B cell (primary cell): ENCODE measurements around the gene RTL1. TPM values are rescaled to one million over a fixed set of nuclear protein-coding genes. Genes with fewer than 3 reads are reported as not detected.

ENCODE experiments used
- ATAC-seq: fragments of 200-7000 bp; cut with Tn5 transposase; one replicate; pipeline ENCODE4 v1.10.0; 2021; ENCODE audit warnings: low read depth, mild to moderate bottlenecking, moderate number of reproducible peaks, moderate library complexity
- CTCF ChIA-PET: fragments of 350-600 bp; sonication (Branson Sonifier 250); formaldehyde crosslinking; loops from one replicate; lab custom pipeline; 2021; ENCODE audit warnings: antibody characterized with exemption, inconsistent platforms; lab: Charles Lee
- POLR2A ChIA-PET: fragments of 350-600 bp; sonication (Branson Sonifier 250); formaldehyde crosslinking; loops from one replicate; lab custom pipeline; 2021; ENCODE audit warnings: antibody characterized with exemption; lab: Charles Lee
- DNase-seq: peaks from one replicate; pipeline ENCODE4 v3.0.0; 2013
- H2AFZ ChIP-seq: 2 replicates; pipeline ENCODE4 v1.6.1; 2012; ENCODE audit warnings: mild to moderate bottlenecking, low read depth, low read length; ENCODE audit not compliant: insufficient read depth, poor library complexity, severe bottlenecking
- H3K27ac ChIP-seq, 2 donors: 1 replicate in 1 of 2; 2 replicates in 1 of 2; pipeline ENCODE4 v1.5.1; 2012 to 2013; ENCODE audit warnings: low read length in 2 of 2, mild to moderate bottlenecking in 2 of 2, moderate library complexity in 1 of 2
- H3K27me3 ChIP-seq, 4 experiments: fragments of 200-600 bp in 1 of 4; sonication (generic) in 1 of 4; replicated peaks in 1 of 4; 1 replicate in 2 of 4; 2 replicates in 2 of 4; pipeline versions ENCODE4 v1.6.1 to v1.7.0; 2013 to 2016; ENCODE audit warnings: low read length in 3 of 4, mild to moderate bottlenecking in 2 of 4, mixed read lengths in 1 of 4, moderate library complexity in 1 of 4; ENCODE audit not compliant: insufficient read depth in 4 of 4, control insufficient read depth in 3 of 4; ENCODE audit errors: control extremely low read depth in 1 of 4
- H3K36me3 ChIP-seq, 2 experiments: replicated peaks in 1 of 2; 1 replicate in 1 of 2; 2 replicates in 1 of 2; pipeline versions ENCODE4 v1.6.1 to v1.7.1; 2013; ENCODE audit warnings: low read length in 1 of 2; ENCODE audit not compliant: insufficient read depth in 2 of 2, control insufficient read depth in 1 of 2; ENCODE audit errors: control extremely low read depth in 1 of 2, extremely low read depth in 1 of 2
- H3K4me1 ChIP-seq, 2 donors: fragments of 200-600 bp in 1 of 2; sonication (generic) in 1 of 2; 1 replicate in 1 of 2; 2 replicates in 1 of 2; pipeline versions ENCODE4 v1.5.1 to v1.6.1; 2013 to 2017; ENCODE audit warnings: low read length in 2 of 2; ENCODE audit not compliant: control insufficient read depth in 2 of 2, insufficient read depth in 2 of 2
- H3K4me2 ChIP-seq: replicated peaks from 2 replicates; pipeline ENCODE3; 2012; ENCODE audit warnings: mild to moderate bottlenecking, low read depth, low read length; ENCODE audit not compliant: poor library complexity, severe bottlenecking
- H3K4me3 ChIP-seq, 5 experiments: fragments of 200-600 bp in 1 of 5; sonication (generic) in 1 of 5; 1 replicate in 3 of 5; 2 replicates in 2 of 5; pipeline versions ENCODE4 v1.5.1 to v1.7.0; 2011 to 2016; ENCODE audit warnings: low read length in 4 of 5, mild to moderate bottlenecking in 4 of 5, low read depth in 2 of 5, control low read depth in 1 of 5, moderate library complexity in 1 of 5; ENCODE audit not compliant: insufficient read depth in 1 of 5; ENCODE audit errors: control extremely low read depth in 1 of 5, extremely low read depth in 1 of 5
- H3K79me2 ChIP-seq: fragments of 200-600 bp; sonication (generic); one replicate; pipeline ENCODE4 v1.6.0; 2016; ENCODE audit warnings: low read length; ENCODE audit not compliant: control insufficient read depth, insufficient read depth
- H3K9ac ChIP-seq: fragments of 200-600 bp; sonication (generic); 2 replicates; pipeline ENCODE4 v1.6.1; 2017; ENCODE audit warnings: mild to moderate bottlenecking, low read length, moderate library complexity
- H3K9me3 ChIP-seq, 3 donors: one replicate each; pipeline versions ENCODE4 v1.6.1 to v1.7.1; 2013; ENCODE audit warnings: low read length in 2 of 3; ENCODE audit not compliant: control insufficient read depth in 2 of 3, insufficient read depth in 1 of 3; ENCODE audit errors: control extremely low read depth in 1 of 3
- H4K20me1 ChIP-seq: 2 replicates; pipeline ENCODE4 v1.6.0; 2012; ENCODE audit warnings: mild to moderate bottlenecking, low read length; ENCODE audit not compliant: insufficient read depth, control insufficient read depth, poor library complexity, severe bottlenecking
- H3K27ac Mint-ChIP-seq: one replicate; pipeline ENCODE4 v1.8.0; 2021; ENCODE audit warnings: mixed read lengths
- H3K27me3 Mint-ChIP-seq: one replicate; pipeline ENCODE4 v1.8.0; 2021; ENCODE audit warnings: mixed read lengths
- H3K4me1 Mint-ChIP-seq: one replicate; pipeline ENCODE4 v1.8.0; 2021; ENCODE audit warnings: mixed read lengths
- H3K4me3 Mint-ChIP-seq: one replicate; pipeline ENCODE4 v1.8.0; 2021; ENCODE audit warnings: mixed read lengths
- H3K9me3 Mint-ChIP-seq: one replicate; pipeline ENCODE4 v1.8.0; 2022; ENCODE audit warnings: mixed read lengths; ENCODE audit not compliant: insufficient read depth
- EZH2 ChIP-seq: IDR thresholded peaks from 2 replicates; pipeline ENCODE4 v1.6.1; 2012; ENCODE audit warnings: borderline replicate concordance, low read depth, mild to moderate bottlenecking, moderate library complexity, low read length; ENCODE audit not compliant: insufficient read depth, poor library complexity, severe bottlenecking
- WGBS: methylation state at CpG from one replicate; pipeline ENCODE4 v1.1.5; 2013; ENCODE audit warnings: missing lambda C conversion rate; ENCODE audit not compliant: insufficient coverage; 5-methylcytosine and 5-hydroxymethylcytosine counted together
- intact Hi-C: fragments of 100-400 bp; cut with micrococcal nuclease; formaldehyde crosslinking; loops from one replicate; pipeline ENCODE4 v1.10.0; 2022
- polyA plus RNA-seq: library from polyadenylated mRNA; depleted of rRNA; stranded (reverse); fragments of >200 nt; gene quantifications from 2 replicates; pipeline ENCODE4 v1.2.3, GENCODE V29; 2012
- total RNA-seq, 2 donors: library from RNA; stranded (reverse); fragments of 120-200 nt in 1 of 2; gene quantifications; 1 replicate in 1 of 2; 2 replicates in 1 of 2; pipeline versions ENCODE4 v1.2.3 to v1.2.4, GENCODE V29; 2013 to 2022
- TF ChIP-seq, protein P1 (sequence below): fragments of 200-600 bp; IDR thresholded peaks from one replicate; pipeline ENCODE4 v1.8.0; 2022; ENCODE audit warnings: antibody characterized with exemption, mild to moderate bottlenecking

Gene RTL1
- total and polyA plus RNA-seq, 2 donors (not counting 1 experiment from before 2014, with no cell fraction given): not detected

DNA sequence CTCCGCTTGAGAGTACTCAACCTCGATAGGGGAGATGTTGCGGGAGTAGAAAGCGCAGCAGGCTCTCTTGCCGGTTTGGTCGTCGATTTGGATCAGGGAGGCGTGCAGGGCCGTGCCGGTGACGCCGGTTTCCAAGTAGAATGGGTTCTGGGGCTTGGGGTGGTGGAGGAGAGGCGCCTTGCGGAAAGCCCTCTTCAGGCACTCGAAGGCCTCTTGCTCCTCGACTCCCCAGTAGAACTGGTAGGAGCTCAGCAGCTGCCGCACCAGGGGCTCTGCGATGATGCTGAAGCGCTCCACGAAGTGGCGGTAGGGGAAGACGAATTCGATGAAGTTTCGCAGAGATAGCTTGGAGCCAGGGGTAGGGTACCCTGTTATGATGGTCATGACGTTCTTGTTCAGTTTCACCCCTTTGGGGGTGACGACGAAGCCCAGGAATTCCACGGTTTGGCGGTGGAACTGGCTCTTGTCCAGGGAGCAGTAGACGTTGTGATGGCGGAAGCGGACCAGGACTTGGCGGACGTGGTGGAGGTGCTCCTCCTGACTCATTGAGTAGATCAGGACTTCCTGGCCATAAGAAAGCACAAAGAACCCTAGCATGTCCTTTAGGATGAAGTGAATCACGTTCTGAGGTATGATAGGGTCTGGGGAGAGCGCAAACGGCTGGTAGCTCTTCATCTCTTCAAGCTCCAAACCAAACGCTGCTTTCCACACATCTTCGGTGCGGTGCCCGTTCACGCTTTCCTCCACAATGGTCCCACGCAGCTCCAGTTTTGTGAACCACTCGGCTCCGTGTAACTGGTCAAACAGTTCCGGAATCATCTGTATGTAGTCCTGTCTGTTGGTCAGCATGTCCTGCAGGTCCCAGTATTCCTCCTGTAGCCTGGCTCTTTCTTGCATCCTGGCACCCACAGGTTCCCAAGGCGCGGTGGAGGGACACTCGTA is 21.2 kb downstream of the RTL1 start:
- Histone ChIP-seq H3K4me1 (no peaks in the 10 kb centered on the region), H3K27me3 (no peaks in the 10 kb centered on the region), H2AFZ (no peak overlapping the region), H3K9ac (no peak overlapping the region), H3K79me2 (no peaks in the 10 kb centered on the region), H3K4me3 (no peak overlapping the region), H3K36me3 (no peaks in the 10 kb centered on the region), H3K27ac (no peak overlapping the region), H3K4me2 (no peak overlapping the region), H3K9me3 (peaks cover 0 to 44% (median 0%) of the 10 kb centered on the region in 3 donors), H4K20me1 (no peaks in the 10 kb centered on the region)
- ATAC-seq: no peak
- Mint-ChIP-seq H3K9me3 (peaks cover 4% of the 10 kb centered on the region), H3K4me1 (no peaks in the 10 kb centered on the region), H3K27ac (no peak overlapping the region), H3K27me3 (no peaks in the 10 kb centered on the region), H3K4me3 (no peak overlapping the region)
- intact Hi-C loops: no loop called here
- no peak for DNase-seq
- ChIA-PET CTCF (no interaction called here), POLR2A (no interaction called here)
- TF ChIP-seq EZH2: no peak
- TF ChIP-seq, protein P1, sequence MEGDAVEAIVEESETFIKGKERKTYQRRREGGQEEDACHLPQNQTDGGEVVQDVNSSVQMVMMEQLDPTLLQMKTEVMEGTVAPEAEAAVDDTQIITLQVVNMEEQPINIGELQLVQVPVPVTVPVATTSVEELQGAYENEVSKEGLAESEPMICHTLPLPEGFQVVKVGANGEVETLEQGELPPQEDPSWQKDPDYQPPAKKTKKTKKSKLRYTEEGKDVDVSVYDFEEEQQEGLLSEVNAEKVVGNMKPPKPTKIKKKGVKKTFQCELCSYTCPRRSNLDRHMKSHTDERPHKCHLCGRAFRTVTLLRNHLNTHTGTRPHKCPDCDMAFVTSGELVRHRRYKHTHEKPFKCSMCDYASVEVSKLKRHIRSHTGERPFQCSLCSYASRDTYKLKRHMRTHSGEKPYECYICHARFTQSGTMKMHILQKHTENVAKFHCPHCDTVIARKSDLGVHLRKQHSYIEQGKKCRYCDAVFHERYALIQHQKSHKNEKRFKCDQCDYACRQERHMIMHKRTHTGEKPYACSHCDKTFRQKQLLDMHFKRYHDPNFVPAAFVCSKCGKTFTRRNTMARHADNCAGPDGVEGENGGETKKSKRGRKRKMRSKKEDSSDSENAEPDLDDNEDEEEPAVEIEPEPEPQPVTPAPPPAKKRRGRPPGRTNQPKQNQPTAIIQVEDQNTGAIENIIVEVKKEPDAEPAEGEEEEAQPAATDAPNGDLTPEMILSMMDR: no peak
- WGBS: 97% methylated on average over 48 of the region's 49 CpGs
